ENCODE data around the gene SH3PXD2A.

- TF ChIP-seq CTCF (IDR thresholded peaks at IDR 0.05) (no peak), EZH2 (IDR thresholded peaks at IDR 0.05) (no peak), EZH2phosphoT487 (IDR thresholded peaks at IDR 0.05) (no peak)
Observed at GRCh38 chr10:103828107-103828506, 27.3 kb downstream of the SH3PXD2A start.

All from neural progenitor cell (in vitro differentiated cells).